Measurements from ENCODE around the gene PRR9. TPM values are rescaled to one million over a fixed set of nuclear protein-coding genes. Genes with fewer than 3 reads are reported as not detected.

The PRR9 gene
- total RNA-seq, 4 donors from 2014 or later, result not detected

DNA sequence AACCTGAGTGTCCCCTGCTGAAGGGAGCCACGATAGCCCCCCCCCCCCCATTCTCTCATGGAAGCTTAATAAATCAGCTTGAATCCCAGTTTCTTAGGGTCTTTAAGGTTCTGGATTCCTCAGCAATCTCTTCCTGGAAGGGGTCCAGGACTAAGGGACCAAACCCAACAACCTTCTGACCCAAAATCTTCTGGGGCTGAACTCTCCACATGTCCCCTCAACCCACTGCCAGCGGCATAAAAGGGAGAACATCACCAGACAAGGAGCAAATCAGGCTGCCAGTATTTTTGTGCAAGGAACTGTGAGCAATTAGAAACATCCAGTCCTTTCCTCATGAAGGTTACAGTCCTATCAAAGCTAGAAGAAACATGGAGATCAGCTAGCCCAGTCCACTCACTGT, 29.4 kb downstream of the PRR9 start:
- no peaks in the 10 kb centered on the region for H3K4me1 ChIP-seq
- no peak overlapping the region for H3K4me3 ChIP-seq
- H3K27me3 ChIP-seq, result peaks cover 33% of the 10 kb centered on the region
- ATAC-seq, result no peak
- H3K36me3 ChIP-seq, result no peaks in the 10 kb centered on the region
- H3K9me3 ChIP-seq, result no peaks in the 10 kb centered on the region
- H3K27ac ChIP-seq, result no peak overlapping the region
- 83% methylated on average over 2 of the region's 2 CpGs; no CpG with 5 or more reads in 1 of the 2 donors for WGBS, 2 donors (ENCODE audit: low coverage in 1 of 2)
- TF ChIP-seq POLR2AphosphoS5 (IDR thresholded peaks at IDR 0.05) (no peak), POLR2A (IDR thresholded peaks at IDR 0.05) (no peak), CTCF (IDR thresholded peaks at IDR 0.05) (no peak), EP300 (IDR thresholded peaks at IDR 0.05) (no peak)

DNA sequence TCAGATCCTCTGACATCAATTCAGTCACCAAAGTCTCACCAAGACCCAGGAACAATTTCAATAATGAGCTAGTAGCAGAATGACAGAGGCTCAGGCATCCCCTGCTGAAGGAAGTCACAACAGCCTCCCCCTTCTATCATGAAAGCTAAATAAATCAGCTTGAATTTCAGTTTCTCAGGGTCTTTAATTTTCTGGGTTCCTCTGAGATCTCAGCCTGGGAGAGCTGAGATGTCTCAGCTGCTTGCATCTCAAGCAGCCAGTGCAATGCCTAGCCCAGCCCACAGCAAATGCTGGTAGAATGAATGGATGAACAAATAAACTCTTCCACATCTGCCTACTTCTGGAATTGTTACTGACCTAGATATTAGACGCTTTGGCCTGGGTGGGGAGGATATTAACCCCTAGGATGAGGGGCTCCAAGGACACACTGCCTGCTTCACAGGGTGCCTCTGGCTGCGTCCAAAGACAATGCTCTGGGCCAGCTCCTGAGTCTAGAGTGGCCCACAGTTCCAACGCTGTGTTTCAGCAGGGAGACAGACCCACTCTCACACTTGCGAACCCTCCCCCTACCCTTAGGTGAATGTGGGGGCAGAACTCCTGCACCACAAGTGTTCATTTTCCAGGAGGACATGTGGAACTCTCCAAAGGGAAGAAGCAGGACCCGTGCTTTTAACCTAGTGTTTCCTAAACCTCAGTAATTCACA, 30.9 kb downstream of the PRR9 start:
- 51 to 67% methylated on average over 1 to 3 of the region's 5 CpGs for WGBS, 2 donors (ENCODE audit: low coverage in 1 of 2)
- H3K4me1 ChIP-seq, result no peaks in the 10 kb centered on the region

GRCh38 chr1:153250166-153250565, 32.8 kb downstream of the PRR9 start:
- Histone ChIP-seq H3K4me1 (no peaks in the 10 kb centered on the region), H3K27me3 (peaks cover 36% of the 10 kb centered on the region), H3K9me3 (no peaks in the 10 kb centered on the region), H3K27ac (no peak overlapping the region), H3K36me3 (no peaks in the 10 kb centered on the region), H3K4me3 (no peak overlapping the region)
- WGBS, 2 donors (ENCODE audit: low coverage in 1 of 2), result 11 to 38% methylated on average over 1 of the region's 1 CpG
- no peak for TF ChIP-seq POLR2A (IDR thresholded peaks at IDR 0.05)
- no peak for TF ChIP-seq CTCF (IDR thresholded peaks at IDR 0.05)
- no peak for TF ChIP-seq POLR2AphosphoS5 (IDR thresholded peaks at IDR 0.05)
- TF ChIP-seq EP300 (IDR thresholded peaks at IDR 0.05), result no peak
- no peak for ATAC-seq

More for the DNA sequence above, 30.9 kb downstream of the PRR9 start:
- no peak overlapping the region for H3K4me3 ChIP-seq
- no peak for ATAC-seq
- H3K9me3 ChIP-seq, result no peaks in the 10 kb centered on the region
- H3K36me3 ChIP-seq, result no peaks in the 10 kb centered on the region
- H3K27ac ChIP-seq, result no peak overlapping the region
- no peak for TF ChIP-seq CTCF (IDR thresholded peaks at IDR 0.05)
- TF ChIP-seq POLR2A (IDR thresholded peaks at IDR 0.05), result no peak
- TF ChIP-seq EP300 (IDR thresholded peaks at IDR 0.05), result no peak
- no peak for TF ChIP-seq POLR2AphosphoS5 (IDR thresholded peaks at IDR 0.05)
- peaks cover 33% of the 10 kb centered on the region for H3K27me3 ChIP-seq

DNA sequence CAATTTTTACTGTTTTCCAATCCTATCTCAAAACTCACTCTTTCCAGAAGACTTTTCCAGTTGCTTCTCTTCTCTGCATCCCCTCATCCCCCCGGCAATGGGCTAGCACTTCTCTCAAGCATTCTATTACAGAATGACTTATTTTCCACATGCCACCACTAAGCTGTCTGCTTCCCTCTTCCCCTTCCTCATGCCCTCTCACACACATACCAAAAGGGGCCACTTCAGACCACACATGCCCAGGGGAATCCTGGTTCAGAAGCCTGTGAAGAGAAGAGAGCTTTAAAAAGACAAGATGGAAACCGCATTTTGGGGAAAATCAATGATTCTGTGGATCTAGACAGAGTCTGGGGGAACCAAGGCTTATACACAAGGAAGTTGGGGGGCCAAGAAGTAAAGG, 33.7 kb downstream of the PRR9 start:
- no peaks in the 10 kb centered on the region for H3K36me3 ChIP-seq
- no peak overlapping the region for H3K4me3 ChIP-seq
- H3K9me3 ChIP-seq, result no peaks in the 10 kb centered on the region
- H3K27me3 ChIP-seq, result peaks cover 27% of the 10 kb centered on the region
- 77 to 100% methylated on average over 1 of the region's 2 CpGs for WGBS, 2 donors (ENCODE audit: low coverage in 1 of 2)
- H3K27ac ChIP-seq, result no peak overlapping the region
- TF ChIP-seq EP300 (IDR thresholded peaks at IDR 0.05), result no peak
- no peaks in the 10 kb centered on the region for H3K4me1 ChIP-seq
- no peak for ATAC-seq

DNA sequence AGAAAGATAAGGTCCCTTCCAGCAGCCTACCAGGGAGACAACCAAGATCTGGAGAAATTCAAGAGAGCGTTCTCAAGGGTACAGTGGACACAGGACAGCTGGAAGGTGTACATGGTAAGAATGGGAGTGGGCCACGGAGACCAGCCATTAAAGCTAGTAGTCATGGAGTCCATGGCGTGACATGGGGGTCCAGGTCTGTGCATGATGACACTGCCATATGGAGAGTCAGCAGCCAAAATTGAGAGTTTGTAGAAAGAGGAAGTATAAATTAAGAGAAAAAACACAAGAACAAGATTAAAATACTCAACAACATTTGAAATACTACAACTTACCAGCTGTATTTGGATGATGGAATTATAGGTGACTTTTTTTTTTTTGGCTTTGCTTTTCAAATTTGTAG, 34.2 kb downstream of the PRR9 start:
- ATAC-seq, result no peak
- Histone ChIP-seq H3K27ac (no peak overlapping the region), H3K9me3 (no peaks in the 10 kb centered on the region), H3K4me1 (no peaks in the 10 kb centered on the region), H3K36me3 (no peaks in the 10 kb centered on the region), H3K4me3 (no peak overlapping the region), H3K27me3 (peaks cover 25% of the 10 kb centered on the region)
- 86 to 88% methylated on average over 2 to 3 of the region's 3 CpGs for WGBS, 2 donors (ENCODE audit: low coverage in 1 of 2)
- no peak for TF ChIP-seq EP300 (IDR thresholded peaks at IDR 0.05)
- TF ChIP-seq CTCF (IDR thresholded peaks at IDR 0.05), result no peak
- no peak for TF ChIP-seq POLR2A (IDR thresholded peaks at IDR 0.05)
- TF ChIP-seq POLR2AphosphoS5 (IDR thresholded peaks at IDR 0.05), result no peak

Measured in gastroesophageal sphincter (tissue), 4 donors.